Motor neuron (in vitro differentiated cells): ENCODE results near the gene TTC34. TPM values are rescaled to one million over a fixed set of nuclear protein-coding genes. Genes with fewer than 3 reads are reported as not detected.
A peak's percentile ranks its signal among the peaks of the same experiment; 100 is the strongest.

Experiments
- ATAC-seq, 8 experiments: fragments of 200-7000 bp; cut with Tn5 transposase; replicated peaks in 6 of 8; 2 replicates each; pipeline ENCODE4 v1.8.0; 2021; ENCODE audit warnings: mild to moderate bottlenecking in 8 of 8, moderate library complexity in 8 of 8
- H3K27ac ChIP-seq, 2 donors: fragments of 250-450 bp; sonication (Bioruptor Pico); 2 replicates each; pipeline ENCODE4 v1.9.0; 2021; ENCODE audit warnings: antibody characterized with exemption in 2 of 2, mild to moderate bottlenecking in 2 of 2, moderate library complexity in 1 of 2
- H3K4me1 ChIP-seq, 2 donors: fragments of 250-450 bp; sonication (Bioruptor Pico); replicated peaks in 1 of 2; 2 replicates each; pipeline ENCODE4 v1.6.1; 2021; ENCODE audit warnings: antibody characterized with exemption in 2 of 2, mild to moderate bottlenecking in 2 of 2, moderate library complexity in 1 of 2
- H3K4me3 ChIP-seq, 5 donors: fragments of 250-450 bp; sonication (Bioruptor Pico); 2 replicates each; pipeline ENCODE4 v1.9.0; 2021; ENCODE audit warnings: antibody characterized with exemption in 5 of 5, mild to moderate bottlenecking in 5 of 5, moderate library complexity in 4 of 5
- WGBS, 10 experiments: fragments of 450-650 bp; shearing (Covaris generic); methylation state at CpG; one replicate each; pipeline ENCODE4 v1.0.0; 2022; 5-methylcytosine and 5-hydroxymethylcytosine counted together
- in situ Hi-C, 9 experiments: fragments of 400-800 bp; cut with MboI; loops; one replicate each; pipeline ENCODE4 v1.15.0; 2021; ENCODE audit warnings: low sequenced_read_pairs in 9 of 9, low pct_unique_long_range_greater_than_20kb in 2 of 9; ENCODE audit not compliant: unreplicated experiment in 9 of 9
- total RNA-seq, 8 experiments: library from RNA; unstranded; fragments of 300-600 nt; gene quantifications; 2 replicates each; pipeline versions ENCODE4 v1.2.3 to v1.2.4, GENCODE V29; 2022

The TTC34 gene
- total RNA-seq, 8 experiments from 2014 or later: 0.16 to 1.2 (median 0.47) TPM

GRCh38 chr1:2588661-2589430 is 212.6 kb downstream of the TTC34 start:
- H3K4me3 ChIP-seq: no peak overlapping the region
- no peak overlapping the region for H3K27ac ChIP-seq
- in situ Hi-C loops: no loop called here
- no peak for ATAC-seq
- 67 to 99% (median 83%) methylated on average over 1 to 15 of the region's 23 CpGs; no CpG with 5 or more reads in 6 of the 10 experiments for WGBS, 10 experiments
- peaks cover 16 to 21% of the 10 kb centered on the region in 2 donors for H3K4me1 ChIP-seq

GRCh38 chr1:2587860-2588571 is 213.5 kb downstream of the TTC34 start:
- ATAC-seq: no peak
- WGBS, 10 experiments: 80 to 100% (median 95%) methylated on average over 1 to 11 of the region's 19 CpGs; no CpG with 5 or more reads in 6 of the 10 experiments
- H3K27ac ChIP-seq: no peak overlapping the region
- H3K4me1 ChIP-seq: peaks cover 16 to 24% of the 10 kb centered on the region in 2 donors
- peak overlapping the region; percentile 48 to 83 (median 59) for H3K4me3 ChIP-seq
- in situ Hi-C loops: no loop called here

- ATAC-seq: peak in 4 of 8 experiments; percentile 0 to 33 (median 20)
- WGBS, 10 experiments: no CpG with 5 or more reads among the region's 52 CpGs
- Histone ChIP-seq H3K4me1 (peaks cover 16 to 24% of the 10 kb centered on the region in 2 donors), H3K27ac (peak overlapping the region; percentile 89 to 96), H3K4me3 (peak overlapping the region; percentile 48 to 83 (median 59))
- in situ Hi-C loops: no loop called here
Observed at GRCh38 chr1:2587071-2587859, 214.2 kb downstream of the TTC34 start.

GRCh38 chr1:2586154-2587070 is 215.1 kb downstream of the TTC34 start, which contains the start of gene PRXL2B:
Gene PRXL2B, plus strand, starts transcription at chr1:2586777. Its CDS starts 109 bp downstream, at chr1:2586886.
- in situ Hi-C loops: no loop called here

More at GRCh38 chr1:2586154-2587070, 215.1 kb downstream of the TTC34 start, which contains the start of gene PRXL2B:
- WGBS, 10 experiments: 0% methylated on average over 1 to 15 of the region's 107 CpGs; no CpG with 5 or more reads in 8 of the 10 experiments
- Histone ChIP-seq H3K4me1 (peaks cover 16 to 24% of the 10 kb centered on the region in 2 donors), H3K4me3 (peak within 1 kb of the TSS; percentile 48 to 83 (median 59)), H3K27ac (peak within 1 kb of the TSS; percentile 89 to 96)
- ATAC-seq: peak; percentile 77 to 90 (median 83)

Other genes starting within 250 kb of the TTC34 start
- gene TNFRSF14, start 245.3 kb downstream of the TTC34 start, total RNA-seq: 10 to 100 TPM in 3 of 8 experiments, 1 to 10 TPM in 3, under 1 TPM in 2; 0.22 to 48.5 (median 3.2) TPM
- gene PRXL2B, start 214.9 kb downstream of the TTC34 start, total RNA-seq: 10 to 100 TPM in 7 of 8 experiments, 1 to 10 TPM in 1; 9.7 to 33.4 (median 18.6) TPM
- 1 to 10 TPM in 3 of 8 experiments, under 1 TPM in 2, not detected in 3; 0.71 to 3.2 (median 1.1) TPM for gene MMEL1, start 168.7 kb downstream of the TTC34 start, total RNA-seq
- gene ACTRT2, start 219.8 kb upstream of the TTC34 start, total RNA-seq: under 1 TPM in 2 of 8 experiments, not detected in 6; 0.36 to 0.57 TPM